DMS153 (cell line): ENCODE measurements around the gene ALOX15.
"Not testable (repeated sequence)": the region's sequence is repeated elsewhere in the genome, so short reads cannot be mapped to it uniquely, and the experiment has no call there.

Source experiments
- DNase-seq: peaks from one replicate; lab custom pipeline; 2025; lab: John Stamatoyannopoulos, UW

The ALOX15 gene

DNA sequence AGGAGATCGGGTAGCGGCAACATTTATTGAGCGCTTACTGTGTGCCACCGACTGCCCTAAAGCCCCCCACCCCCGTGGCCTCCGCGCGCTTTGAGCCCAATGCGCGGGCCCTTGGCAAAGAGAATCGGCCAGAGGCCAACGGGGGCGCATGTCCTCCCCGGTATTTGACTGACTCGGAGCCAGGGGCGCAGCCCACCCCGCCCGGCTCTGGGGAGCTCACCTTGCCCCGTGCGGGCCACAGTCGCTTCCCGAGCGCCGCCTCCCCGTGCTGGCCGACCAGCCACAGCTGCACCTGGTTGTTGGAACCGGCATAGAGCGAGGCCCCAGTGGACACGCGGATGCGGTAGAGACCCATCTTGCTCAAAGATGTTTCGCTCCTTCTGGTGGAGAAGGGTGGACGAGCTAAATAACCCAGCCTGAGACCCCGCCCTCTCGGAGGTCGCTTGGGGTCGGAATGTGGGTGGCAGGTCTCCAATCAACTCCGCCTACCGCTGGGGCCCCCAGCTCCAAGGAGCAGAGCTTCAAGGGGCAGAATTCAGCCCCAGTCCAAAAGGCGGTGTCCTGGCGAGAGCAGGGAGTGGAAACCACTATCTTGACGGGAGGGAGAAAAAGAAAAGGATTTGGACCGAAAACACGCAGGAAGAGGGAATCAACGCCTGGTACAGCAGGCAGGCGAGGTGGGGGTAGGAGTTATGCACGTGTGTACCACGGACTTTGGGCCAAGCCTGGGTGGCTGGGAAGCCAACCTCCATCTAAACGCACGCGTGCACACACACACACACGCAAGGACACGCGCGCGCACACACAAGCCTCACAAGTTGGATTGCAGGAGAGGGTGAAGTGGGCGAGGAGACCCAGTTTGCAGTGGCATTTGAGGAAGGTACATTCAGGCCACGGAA, at the start of gene ALOX15:
ALOX15 (minus strand) TSS at position 382 of the 899 bp plus-strand sequence; CDS start at position 355, 27 bp downstream.
- no peak for DNase-seq

GRCh38 chr17:4690745-4691144, 49.3 kb upstream of the ALOX15 start:
- no peak for DNase-seq

DNA sequence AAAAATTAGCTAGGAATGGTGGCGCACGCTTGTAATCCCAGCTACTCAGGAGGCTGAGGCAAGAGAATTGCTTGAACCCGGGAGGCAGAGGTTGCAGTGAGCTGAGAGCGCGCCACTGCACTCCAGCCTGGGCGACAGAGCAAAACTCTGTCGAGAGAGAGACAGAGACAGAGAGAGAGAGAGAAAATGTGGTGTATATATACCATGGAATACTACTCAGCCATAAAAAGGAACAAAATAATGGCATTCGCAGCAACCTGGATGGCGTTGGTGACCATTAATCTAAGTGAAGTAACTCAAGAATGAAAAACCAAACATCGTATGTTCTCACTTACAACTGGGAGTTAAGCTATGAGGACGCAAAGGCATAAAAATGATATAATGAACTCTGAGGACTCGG, 48.4 kb upstream of the ALOX15 start:
- DNase-seq = not testable (repeated sequence)

- DNase-seq = not testable (repeated sequence)
Observed at GRCh38 chr17:4683739-4684138, 42.3 kb upstream of the ALOX15 start.

GRCh38 chr17:4679658-4680057, 38.2 kb upstream of the ALOX15 start:
- DNase-seq = no peak

- no peak for DNase-seq
Observed at GRCh38 chr17:4678448-4679026, 37.1 kb upstream of the ALOX15 start.

GRCh38 chr17:4676791-4677190, 35.3 kb upstream of the ALOX15 start:
- DNase-seq = no peak

GRCh38 chr17:4675791-4676190, 34.3 kb upstream of the ALOX15 start:
- no peak for DNase-seq

- DNase-seq = no peak
Observed at GRCh38 chr17:4674685-4674998, 33.2 kb upstream of the ALOX15 start.

DNA sequence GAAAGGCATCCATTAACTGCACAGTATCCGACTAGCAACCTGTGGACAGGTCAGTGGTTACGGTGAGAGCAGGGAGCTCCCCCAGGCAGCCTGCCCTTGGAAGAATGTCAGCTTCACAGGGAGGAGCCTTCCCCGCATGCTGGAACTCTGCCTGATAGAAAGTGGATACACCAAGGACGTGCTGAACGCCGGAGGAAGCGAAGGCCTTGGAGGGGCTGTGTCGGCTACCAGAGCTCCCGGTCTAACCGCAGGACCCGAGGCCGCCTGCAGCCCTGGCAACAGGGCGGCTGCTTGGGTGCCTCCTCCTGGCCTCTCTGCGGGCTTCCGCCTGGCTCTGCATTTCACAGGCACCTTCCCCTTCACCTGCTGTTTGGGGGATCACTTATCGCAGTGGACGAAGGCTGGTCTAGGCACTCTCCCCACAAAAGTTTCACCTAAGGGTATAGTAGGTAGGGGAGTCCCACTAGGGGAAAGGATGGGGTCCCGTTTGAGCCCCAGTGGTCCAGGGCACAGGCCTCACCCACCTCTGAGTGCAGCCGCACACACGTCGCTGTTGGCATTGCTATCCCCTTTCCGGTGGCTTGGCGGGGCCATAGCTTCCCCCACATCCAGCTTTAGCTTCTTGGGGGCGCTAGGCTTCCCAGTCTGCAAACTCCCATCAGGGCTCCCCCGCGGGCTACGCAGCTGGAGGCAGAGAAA, 32.7 kb upstream of the ALOX15 start:
- no peak for DNase-seq

GRCh38 chr17:4673169-4673568, 31.7 kb upstream of the ALOX15 start:
- DNase-seq = no peak

DNA sequence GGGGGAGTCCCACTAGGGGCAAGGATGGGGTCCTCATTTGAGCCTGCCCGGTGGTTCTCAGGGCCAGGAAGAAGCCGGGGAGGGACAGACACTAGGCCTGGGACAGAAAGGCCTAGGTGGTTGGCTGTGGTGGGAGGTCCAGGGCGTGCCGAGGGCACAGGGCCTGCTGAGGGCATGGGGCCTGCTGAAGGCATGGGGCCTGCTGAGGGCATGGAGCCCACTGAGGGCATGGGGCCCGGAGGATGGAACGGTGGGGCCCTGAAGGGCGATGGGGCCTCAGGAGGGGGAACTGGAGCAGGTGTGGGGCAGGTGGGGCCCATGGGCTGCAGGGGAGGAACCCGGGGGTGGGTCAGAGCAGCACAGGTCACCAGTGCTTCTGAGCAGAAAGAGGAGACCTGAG, 31.3 kb upstream of the ALOX15 start:
- no peak for DNase-seq

DNA sequence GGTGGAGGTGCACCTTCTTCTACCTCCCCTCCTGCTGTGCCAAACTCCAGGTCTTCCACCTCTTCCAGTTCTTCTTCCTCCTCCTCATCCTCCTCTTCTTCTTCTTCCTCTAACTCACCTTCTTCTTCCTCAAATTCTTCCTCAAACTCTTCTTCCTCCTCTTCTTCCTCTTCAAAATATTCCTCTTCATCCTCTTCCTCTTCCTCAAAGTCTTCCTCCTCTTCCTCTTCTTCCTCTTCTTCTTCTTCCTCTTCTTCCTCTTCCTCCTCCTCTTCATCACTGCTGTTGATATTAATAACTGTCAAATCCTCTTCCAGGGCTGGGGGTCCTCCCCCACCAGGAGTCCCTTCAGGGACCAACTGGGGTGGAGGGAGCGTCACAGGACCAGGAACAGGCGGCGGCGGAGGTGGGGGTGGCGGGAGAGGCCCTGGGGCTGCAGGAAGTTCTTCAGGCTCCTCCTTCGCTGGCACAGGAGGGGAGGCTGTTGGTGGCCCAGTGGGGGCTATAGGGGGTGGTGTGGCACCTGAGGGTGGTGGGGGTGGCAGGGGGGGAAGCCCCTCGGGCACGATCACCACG, 30.7 kb upstream of the ALOX15 start:
- no peak for DNase-seq

- no peak for DNase-seq
Observed at GRCh38 chr17:4667166-4667565, 25.7 kb upstream of the ALOX15 start.

- no peak for DNase-seq
Observed at GRCh38 chr17:4666296-4666695, 24.8 kb upstream of the ALOX15 start.

DNA sequence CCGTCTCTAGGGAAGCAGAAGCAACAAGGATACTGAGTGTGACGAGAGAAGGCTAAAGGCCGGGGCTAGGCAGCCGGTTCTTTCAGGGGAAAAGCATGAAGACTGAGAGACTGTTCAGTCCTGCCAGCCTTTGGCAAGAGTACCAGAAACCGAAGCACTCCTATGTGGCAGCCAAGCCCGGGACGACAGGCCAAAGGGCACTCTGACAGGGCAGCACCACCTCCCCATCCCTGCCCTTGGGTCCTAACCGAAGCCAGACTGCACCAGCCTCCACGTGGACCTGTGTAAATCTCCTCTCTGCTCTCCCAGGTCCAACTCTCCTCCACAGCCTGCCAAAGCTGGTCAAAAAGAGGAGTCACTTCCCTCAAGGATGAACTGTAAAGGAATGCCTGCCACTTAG, 23.5 kb upstream of the ALOX15 start:
- no peak for DNase-seq

GRCh38 chr17:4664230-4664629, 22.8 kb upstream of the ALOX15 start:
- DNase-seq = no peak

DNA sequence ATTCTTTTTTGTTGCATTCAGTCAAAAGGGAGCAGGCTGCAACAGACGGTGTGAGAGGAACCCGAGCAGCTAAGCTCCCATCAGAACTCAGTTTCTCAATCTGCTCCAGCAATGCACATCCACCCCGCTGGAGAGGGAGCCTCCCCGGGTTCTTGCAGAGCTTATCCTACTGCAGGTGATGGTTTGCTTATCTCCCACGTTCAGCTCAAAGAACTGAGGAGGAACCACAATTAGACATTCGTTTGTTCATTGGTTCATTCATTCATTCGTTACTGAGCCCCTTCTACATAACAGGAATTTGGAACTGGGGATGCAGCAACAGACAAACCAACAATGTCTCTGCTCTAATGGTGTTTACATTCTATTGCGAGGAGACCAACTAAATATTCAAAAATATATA, 22.2 kb upstream of the ALOX15 start:
- DNase-seq = no peak

GRCh38 chr17:4658478-4659305, 17.2 kb upstream of the ALOX15 start:
- DNase-seq = no peak

DNA sequence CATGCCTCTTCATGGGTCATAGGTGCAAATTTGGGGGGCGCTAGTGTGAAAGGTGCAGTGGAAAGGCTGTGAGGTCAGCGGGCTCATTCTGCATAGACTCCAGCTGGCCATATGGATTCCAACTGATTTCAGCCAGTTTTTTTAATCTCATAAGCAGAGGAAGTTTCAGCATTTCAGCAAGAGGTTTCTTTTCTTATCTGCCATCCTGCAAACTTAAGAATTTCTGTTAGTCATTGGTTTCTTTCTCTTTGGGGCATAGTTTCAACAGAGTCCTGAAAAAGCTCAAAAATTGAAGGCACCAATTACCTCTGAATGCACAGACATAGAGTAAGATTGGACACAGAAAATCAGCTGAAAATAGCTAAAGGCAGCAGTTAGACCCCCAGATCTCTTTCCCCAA, 16.2 kb upstream of the ALOX15 start:
- DNase-seq = no peak

GRCh38 chr17:4655933-4656332, 14.5 kb upstream of the ALOX15 start:
- DNase-seq = not testable (repeated sequence)

DNA sequence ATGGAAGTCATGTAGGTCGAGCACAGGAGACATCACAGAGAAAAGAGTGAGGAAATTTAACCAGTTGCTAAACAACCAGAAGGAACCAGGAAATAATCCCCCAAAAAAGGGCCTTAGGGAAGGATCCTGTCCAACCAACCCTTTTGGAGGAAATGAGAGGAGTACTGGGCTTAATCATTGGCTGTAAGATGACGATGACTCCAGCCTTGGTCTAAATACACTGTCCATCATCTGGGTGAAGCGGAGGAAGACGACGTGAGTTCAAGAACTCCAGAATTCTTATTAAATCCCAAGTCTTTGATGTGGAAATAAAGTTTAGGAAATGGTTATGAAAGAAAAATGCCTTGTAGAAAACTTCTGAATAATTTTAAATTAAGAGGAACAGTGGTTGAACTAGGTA, 11.5 kb upstream of the ALOX15 start:
- no peak for DNase-seq
